ENCODE data around the gene C19orf44.
"Not testable (repeated sequence)": the region's sequence is repeated elsewhere in the genome, so short reads cannot be mapped to it uniquely, and the experiment has no call there.

C19orf44 gene

GRCh38 chr19:16482745-16483144 is 13.4 kb upstream of the C19orf44 start:
- H3K4me3 ChIP-seq (ENCODE audit: low read depth, low read length), result no peak overlapping the region
- no peak for TF ChIP-seq CTCF (IDR thresholded peaks at IDR 0.05; ENCODE audit: borderline replicate concordance, insufficient read depth, low read depth, low read length)

GRCh38 chr19:16486476-16486875 is 9.7 kb upstream of the C19orf44 start:
- not testable (repeated sequence) for H3K4me3 ChIP-seq (ENCODE audit: low read depth, low read length)

DNA sequence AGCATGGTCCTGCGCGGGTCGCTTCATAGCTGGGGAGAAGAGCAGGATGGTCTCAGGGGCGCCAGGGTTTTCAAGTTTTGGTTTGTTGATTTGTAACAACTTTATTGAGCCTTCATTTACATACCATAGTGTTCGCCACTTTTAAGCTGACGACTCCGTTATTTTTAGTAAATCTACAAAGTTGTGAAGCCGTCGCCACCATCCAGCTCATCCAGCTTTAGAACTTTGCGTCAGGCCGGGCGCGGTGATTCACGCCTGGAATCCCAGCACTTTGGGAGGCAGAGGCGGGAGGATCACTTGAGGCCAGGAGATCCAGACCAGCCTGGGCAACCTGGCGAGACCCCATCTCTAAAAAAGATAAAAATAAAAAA is 404 bp downstream of the C19orf44 start:
- no peak for TF ChIP-seq CTCF (IDR thresholded peaks at IDR 0.05; ENCODE audit: borderline replicate concordance, insufficient read depth, low read depth, low read length)
- H3K4me3 ChIP-seq (ENCODE audit: low read depth, low read length), result peak overlapping the region; percentile 71

DNA sequence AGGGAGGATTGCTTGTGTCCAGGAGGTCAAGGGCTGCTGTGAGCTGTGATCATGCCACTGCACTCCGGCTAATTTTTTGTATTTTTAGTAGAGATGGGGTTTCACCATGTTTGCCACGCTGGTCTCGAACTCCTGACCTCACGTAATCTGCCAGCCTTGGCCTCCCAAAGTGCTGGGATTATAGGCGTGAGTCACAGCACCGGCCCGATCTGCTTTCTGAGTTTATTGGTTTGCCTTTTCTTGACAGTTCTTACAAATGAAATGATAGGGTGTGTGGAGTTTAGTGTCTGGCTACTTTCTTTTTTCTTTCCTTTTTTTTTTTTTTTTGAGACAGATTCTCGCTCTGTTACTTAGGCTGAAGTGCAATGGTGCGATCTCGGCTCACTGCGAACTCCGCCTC is 848 bp downstream of the C19orf44 start:
- peak overlapping the region; percentile 71 for H3K4me3 ChIP-seq (ENCODE audit: low read depth, low read length)

GRCh38 chr19:16497837-16498236 is 1.6 kb downstream of the C19orf44 start:
- H3K4me3 ChIP-seq (ENCODE audit: low read depth, low read length), result no peak overlapping the region
- TF ChIP-seq CTCF (IDR thresholded peaks at IDR 0.05; ENCODE audit: borderline replicate concordance, insufficient read depth, low read depth, low read length), result no peak

More for the DNA sequence above, 848 bp downstream of the C19orf44 start:
- no peak for TF ChIP-seq CTCF (IDR thresholded peaks at IDR 0.05; ENCODE audit: borderline replicate concordance, insufficient read depth, low read depth, low read length)

DNA sequence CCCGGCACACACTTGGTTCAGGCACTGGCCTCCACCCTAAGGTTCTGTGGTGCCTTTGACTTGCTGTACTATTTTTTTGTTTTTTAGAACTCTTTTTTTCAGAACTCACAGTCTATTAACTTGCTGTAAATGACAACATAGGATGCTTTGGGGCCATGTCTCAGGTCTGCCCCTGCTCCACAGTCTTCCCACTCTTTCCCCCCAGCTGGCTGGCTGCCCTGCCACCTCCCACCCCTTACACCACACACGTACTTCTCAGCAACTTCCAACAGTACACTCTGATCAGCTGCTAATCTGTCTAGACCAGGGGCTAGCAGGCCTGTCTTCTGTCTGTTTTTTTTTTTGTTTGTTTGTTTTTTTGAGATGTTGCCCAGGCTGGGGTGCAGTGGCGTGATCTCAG is 8.1 kb downstream of the C19orf44 start:
- no peak for TF ChIP-seq CTCF (IDR thresholded peaks at IDR 0.05; ENCODE audit: borderline replicate concordance, insufficient read depth, low read depth, low read length)
- H3K4me3 ChIP-seq (ENCODE audit: low read depth, low read length), result no peak overlapping the region

- not testable (repeated sequence) for H3K4me3 ChIP-seq (ENCODE audit: low read depth, low read length)
Observed at GRCh38 chr19:16506161-16506560, 10.0 kb downstream of the C19orf44 start.

DNA sequence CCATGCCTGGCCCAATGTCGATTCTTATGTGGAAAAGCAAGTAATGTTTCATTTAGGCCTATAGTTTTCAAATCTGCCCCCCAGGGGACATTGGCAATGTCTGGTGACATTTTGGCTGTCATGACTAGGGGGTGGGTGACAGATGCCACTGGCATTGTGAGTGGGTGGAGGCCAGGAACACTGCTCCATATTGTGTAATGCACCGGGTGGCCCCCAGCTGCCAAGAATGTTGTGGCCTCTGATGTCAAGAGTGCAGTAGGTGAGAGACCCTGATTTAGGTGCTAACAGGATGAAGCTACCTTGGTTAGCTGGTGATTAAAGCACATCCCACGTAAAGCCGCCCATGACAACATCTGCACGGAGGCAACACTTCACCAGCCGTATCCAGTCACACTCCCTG is 10.8 kb downstream of the C19orf44 start:
- H3K4me3 ChIP-seq (ENCODE audit: low read depth, low read length), result no peak overlapping the region
- TF ChIP-seq CTCF (IDR thresholded peaks at IDR 0.05; ENCODE audit: borderline replicate concordance, insufficient read depth, low read depth, low read length), result no peak

Data from GM12875 (cell line).